Activated naive CD8-positive, alpha-beta T cell treated with anti-CD3 and anti-CD28 coated beads for 36 hours (primary cell): ENCODE data around the gene CTIF. TPM values are rescaled to one million over a fixed set of nuclear protein-coding genes. Genes with fewer than 3 reads are reported as not detected.

Source experiments
- DNase-seq: peaks from one replicate; pipeline ENCODE4 v3.0.0; 2021
- H3K27ac Mint-ChIP-seq: one replicate; pipeline ENCODE4 v1.8.0; 2022; ENCODE audit warnings: mild to moderate bottlenecking, moderate library complexity, mixed read lengths
- H3K27me3 Mint-ChIP-seq: one replicate; pipeline ENCODE4 v1.8.0; 2022; ENCODE audit warnings: mild to moderate bottlenecking, mixed read lengths
- H3K36me3 Mint-ChIP-seq: one replicate; pipeline ENCODE4 v1.8.0; 2021; ENCODE audit warnings: mild to moderate bottlenecking, mixed read lengths
- H3K4me1 Mint-ChIP-seq: one replicate; pipeline ENCODE4 v1.8.0; 2021; ENCODE audit warnings: mixed read lengths
- H3K4me3 Mint-ChIP-seq: one replicate; pipeline ENCODE4 v1.8.0; 2022; ENCODE audit warnings: mild to moderate bottlenecking, moderate library complexity, mixed read lengths
- H3K9me3 Mint-ChIP-seq: one replicate; pipeline ENCODE4 v1.8.0; 2022; ENCODE audit warnings: mixed read lengths
- total RNA-seq, 2 experiments: library from RNA; stranded (reverse); gene quantifications; one replicate each; pipeline ENCODE4 v1.2.3, GENCODE V29; 2021

CTIF gene
- total RNA-seq, 2 experiments from 2014 or later: 2.3 to 3.5 TPM

DNA sequence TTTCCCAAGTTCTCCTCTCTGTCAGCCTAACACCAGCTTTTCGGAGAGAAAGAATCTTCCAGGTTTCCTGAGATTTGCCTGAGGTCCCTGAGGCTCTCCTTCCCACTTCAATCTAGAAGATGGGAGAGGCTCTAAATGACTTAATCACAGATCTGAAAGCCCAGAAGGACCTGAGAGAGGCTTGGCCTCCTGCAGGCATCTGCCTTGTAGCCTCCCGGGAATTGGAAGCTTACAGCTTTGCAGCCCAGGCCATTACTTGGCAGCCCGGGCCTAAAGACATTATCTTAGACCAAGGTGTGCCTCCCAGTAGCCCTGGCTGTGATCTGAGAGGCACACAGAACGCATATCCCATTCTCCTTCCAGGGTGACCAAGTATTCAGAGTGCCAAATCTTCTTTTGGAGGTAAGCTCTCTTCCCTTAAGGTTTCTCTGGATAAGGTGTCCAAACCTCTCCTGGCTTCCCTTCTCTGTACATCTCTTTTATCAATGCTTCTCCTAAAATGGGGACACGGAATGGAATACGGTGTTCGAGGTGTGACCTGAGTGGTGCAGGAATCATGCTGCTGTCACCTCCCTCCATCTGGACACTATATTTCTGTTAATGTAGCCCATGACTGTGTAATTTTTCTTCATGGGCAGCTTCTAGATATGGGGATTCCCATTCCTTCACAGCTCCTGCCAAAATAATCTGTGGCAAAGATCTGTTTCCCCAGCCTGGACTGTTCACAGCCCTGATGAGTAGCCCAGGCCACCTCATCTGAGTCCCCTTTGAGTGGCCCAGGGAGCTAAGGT is 16.0 kb downstream of the CTIF start:
- no peaks in the 10 kb centered on the region for H3K4me1 Mint-ChIP-seq
- H3K36me3 Mint-ChIP-seq: no peaks in the 10 kb centered on the region
- no peak overlapping the region for H3K27ac Mint-ChIP-seq
- DNase-seq: no peak
- peaks cover 2% of the 10 kb centered on the region for H3K9me3 Mint-ChIP-seq
- no peak overlapping the region for H3K4me3 Mint-ChIP-seq
- peaks cover 5% of the 10 kb centered on the region for H3K27me3 Mint-ChIP-seq

DNA sequence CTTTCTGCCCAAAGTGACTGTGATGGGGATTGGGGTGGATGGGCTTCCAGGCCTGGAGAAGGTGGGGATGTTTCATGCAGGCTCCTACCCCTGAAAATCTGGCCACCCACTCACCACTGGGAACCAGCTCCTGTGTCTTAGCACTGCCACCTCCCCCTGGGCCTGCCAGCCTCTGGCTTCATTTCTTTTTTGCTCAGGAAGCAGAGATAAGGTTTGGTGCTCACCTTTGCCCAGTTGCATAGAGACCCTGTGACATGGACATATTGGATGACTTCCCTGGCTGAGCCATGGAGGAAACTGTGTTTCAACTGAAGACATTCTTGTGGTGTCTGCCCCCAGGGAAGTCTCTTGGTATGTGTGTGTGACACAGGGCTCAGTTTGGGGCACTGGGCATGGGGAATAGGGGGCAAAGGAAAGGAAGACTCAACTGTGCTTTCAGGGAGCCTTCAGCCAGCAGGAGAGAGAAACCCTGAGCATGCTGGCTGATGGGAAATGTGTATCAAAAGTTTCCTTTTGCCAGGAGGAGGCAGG is 16.7 kb downstream of the CTIF start:
- DNase-seq: no peak
- H3K4me1 Mint-ChIP-seq: no peaks in the 10 kb centered on the region
- peaks cover 2% of the 10 kb centered on the region for H3K9me3 Mint-ChIP-seq
- H3K36me3 Mint-ChIP-seq: no peaks in the 10 kb centered on the region
- H3K27ac Mint-ChIP-seq: no peak overlapping the region
- peaks cover 5% of the 10 kb centered on the region for H3K27me3 Mint-ChIP-seq
- no peak overlapping the region for H3K4me3 Mint-ChIP-seq

DNA sequence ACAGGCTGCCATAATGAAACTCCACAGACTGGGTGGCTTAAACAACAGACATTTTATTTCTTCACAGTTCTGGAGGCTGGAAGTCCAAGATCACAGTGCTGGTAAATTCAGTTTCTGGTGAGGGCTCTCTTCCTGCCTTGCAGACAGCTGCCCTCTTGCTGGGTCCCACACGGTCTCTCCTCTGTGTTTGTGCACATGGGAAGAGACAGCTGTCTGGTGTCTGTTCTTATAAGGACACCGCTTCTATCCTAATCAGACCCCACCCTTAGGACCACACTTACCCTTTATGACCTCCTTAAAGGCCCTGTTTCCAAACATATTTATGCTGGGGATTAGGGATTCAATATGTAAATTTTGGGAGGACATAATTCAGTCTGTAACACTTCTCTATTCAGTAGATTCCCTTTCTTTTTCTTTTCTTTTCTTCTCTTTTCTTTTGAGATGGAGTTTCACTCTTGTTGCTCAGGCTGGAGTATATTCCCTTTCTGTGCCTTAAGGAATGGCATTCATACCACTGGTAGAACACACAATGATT is 18.9 kb downstream of the CTIF start:
- Mint-ChIP-seq H3K4me1 (no peaks in the 10 kb centered on the region), H3K4me3 (no peak overlapping the region), H3K9me3 (peaks cover 2% of the 10 kb centered on the region), H3K27me3 (peaks cover 5% of the 10 kb centered on the region), H3K27ac (no peak overlapping the region), H3K36me3 (no peaks in the 10 kb centered on the region)
- DNase-seq: no peak

DNA sequence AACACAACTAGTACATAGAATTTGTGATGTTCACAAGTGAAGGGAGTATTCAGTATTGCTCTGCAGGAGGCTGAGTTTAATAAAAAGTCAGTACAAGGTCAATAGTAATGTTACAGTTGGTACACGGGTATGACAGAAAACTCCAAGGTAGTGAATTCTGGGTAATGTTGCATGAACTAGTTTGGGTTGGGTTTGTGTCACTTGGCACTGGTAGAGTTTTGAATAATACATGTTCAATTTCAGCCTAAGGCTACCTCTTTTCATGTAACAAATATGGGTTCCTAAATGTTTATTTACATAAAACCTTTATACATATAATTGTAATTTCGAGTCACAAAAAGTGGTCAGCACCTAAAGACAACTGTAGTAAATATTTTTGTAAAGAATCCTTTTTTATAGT is 19.4 kb downstream of the CTIF start:
- Mint-ChIP-seq H3K27ac (no peak overlapping the region), H3K36me3 (no peaks in the 10 kb centered on the region), H3K27me3 (peaks cover 5% of the 10 kb centered on the region), H3K4me1 (no peaks in the 10 kb centered on the region), H3K9me3 (peaks cover 2% of the 10 kb centered on the region), H3K4me3 (no peak overlapping the region)
- DNase-seq: no peak

DNA sequence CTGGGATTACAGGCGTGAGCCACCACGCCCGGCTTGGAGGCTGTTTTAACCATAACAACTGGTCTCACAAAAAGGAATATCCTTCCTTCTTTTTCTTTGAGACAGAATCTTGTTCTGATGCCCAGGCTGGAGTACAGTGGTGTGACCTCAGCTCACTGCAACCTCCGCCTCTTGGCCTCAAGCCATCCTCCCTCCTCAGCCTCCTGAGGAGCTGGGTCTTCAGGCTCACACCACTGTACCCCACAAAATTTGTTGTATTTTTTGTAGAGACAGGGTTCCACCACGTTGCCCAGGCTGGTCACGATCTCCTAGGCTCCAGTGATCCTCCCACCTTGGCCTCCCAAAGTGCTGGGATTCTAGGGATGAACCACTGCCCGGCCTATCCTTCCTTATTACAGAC is 21.7 kb downstream of the CTIF start:
- H3K9me3 Mint-ChIP-seq: peaks cover 2% of the 10 kb centered on the region

DNA sequence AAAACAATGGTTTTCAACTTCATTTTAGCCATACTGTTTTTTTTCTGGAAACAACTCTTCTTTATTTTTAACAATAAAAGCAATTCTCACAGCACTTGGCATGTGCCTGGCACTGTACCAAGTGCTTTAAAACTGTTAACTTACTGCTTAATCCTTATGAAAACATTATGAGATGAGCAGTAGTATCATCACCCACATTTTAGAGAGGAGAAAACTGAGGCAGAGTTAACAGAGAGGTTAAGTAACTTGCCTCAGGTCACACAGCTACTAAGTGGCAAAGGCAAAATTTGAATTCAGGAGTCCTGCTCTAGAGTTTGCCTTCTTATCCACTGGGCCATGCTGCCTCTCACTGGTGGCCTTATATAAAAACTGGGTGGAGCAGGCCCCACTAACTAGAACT is 23.2 kb downstream of the CTIF start:
- peaks cover 2% of the 10 kb centered on the region for H3K9me3 Mint-ChIP-seq
- H3K36me3 Mint-ChIP-seq: no peaks in the 10 kb centered on the region
- H3K4me3 Mint-ChIP-seq: no peak overlapping the region
- H3K4me1 Mint-ChIP-seq: no peaks in the 10 kb centered on the region
- peaks cover 5% of the 10 kb centered on the region for H3K27me3 Mint-ChIP-seq
- no peak for DNase-seq
- H3K27ac Mint-ChIP-seq: no peak overlapping the region

More for the DNA sequence above, 21.7 kb downstream of the CTIF start:
- Mint-ChIP-seq H3K27me3 (peaks cover 5% of the 10 kb centered on the region), H3K4me1 (no peaks in the 10 kb centered on the region), H3K36me3 (no peaks in the 10 kb centered on the region), H3K4me3 (no peak overlapping the region), H3K27ac (no peak overlapping the region)
- no peak for DNase-seq

DNA sequence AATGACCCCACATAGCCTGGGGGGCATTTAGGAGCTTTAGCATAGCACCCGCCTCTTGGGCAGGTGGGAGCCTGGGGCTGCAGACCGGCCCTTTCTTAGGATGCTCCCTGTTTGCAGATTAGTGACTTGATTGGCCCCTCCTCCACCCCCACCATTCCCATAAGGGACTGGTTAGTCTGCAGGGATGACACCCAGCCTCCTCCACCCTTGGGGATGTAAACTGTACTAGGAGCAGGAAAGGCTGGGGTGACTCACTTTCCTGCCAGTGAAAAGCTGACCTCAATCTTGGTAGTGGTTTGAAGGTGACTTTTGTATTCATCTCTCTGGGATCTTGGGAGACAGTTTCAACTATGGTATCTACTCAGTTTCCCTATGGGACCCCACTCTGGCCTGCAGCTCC is 24.2 kb downstream of the CTIF start:
- no peak overlapping the region for H3K27ac Mint-ChIP-seq
- peaks cover 5% of the 10 kb centered on the region for H3K27me3 Mint-ChIP-seq
- no peaks in the 10 kb centered on the region for H3K4me1 Mint-ChIP-seq
- H3K4me3 Mint-ChIP-seq: no peak overlapping the region
- no peak for DNase-seq
- H3K9me3 Mint-ChIP-seq: peaks cover 3% of the 10 kb centered on the region
- H3K36me3 Mint-ChIP-seq: peaks cover 1% of the 10 kb centered on the region

DNA sequence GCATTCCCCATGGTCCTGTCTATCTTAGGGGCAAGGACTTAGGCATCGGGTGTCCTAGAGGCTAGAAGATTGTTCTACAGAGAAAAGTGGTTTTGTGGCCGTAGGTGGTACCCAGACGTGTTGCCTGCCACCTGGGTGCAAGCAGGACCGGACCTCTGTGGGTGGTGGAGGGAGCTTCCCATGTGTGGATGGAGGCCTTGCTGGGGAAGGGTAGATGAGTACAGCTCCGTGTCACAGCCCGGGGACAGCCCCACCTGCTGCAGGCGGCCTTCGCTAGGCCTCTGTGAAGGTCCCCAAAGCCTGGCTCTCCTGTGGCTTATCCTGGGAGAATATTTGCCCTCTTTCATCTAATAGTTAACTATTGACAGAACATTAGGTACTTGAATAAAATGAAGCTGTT is 25.3 kb downstream of the CTIF start:
- H3K27me3 Mint-ChIP-seq: peaks cover 5% of the 10 kb centered on the region
- no peak overlapping the region for H3K27ac Mint-ChIP-seq
- H3K4me3 Mint-ChIP-seq: no peak overlapping the region
- peaks cover 5% of the 10 kb centered on the region for H3K9me3 Mint-ChIP-seq
- no peaks in the 10 kb centered on the region for H3K4me1 Mint-ChIP-seq
- H3K36me3 Mint-ChIP-seq: peaks cover 2% of the 10 kb centered on the region
- DNase-seq: no peak

DNA sequence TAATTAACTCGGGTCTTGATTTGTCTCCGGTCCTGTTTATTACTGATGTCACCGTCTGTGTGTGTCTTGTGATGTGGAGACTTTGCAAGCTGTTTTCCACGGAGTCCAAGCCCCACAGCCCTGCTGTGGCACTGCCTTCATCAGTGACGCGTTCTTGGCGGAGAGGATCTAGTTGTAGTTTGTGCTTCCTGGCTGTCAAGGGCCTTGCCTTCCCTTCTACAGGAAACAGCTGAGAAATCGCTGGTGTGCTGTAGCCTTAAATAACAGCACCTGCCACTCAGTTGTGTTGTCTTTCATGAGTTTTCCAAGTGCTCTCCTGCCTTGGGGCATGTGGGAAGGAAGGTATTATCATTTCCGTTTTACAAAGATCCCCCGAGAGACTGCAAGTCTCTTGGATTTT is 26.3 kb downstream of the CTIF start:
- Mint-ChIP-seq H3K9me3 (peaks cover 3% of the 10 kb centered on the region), H3K36me3 (peaks cover 2% of the 10 kb centered on the region), H3K4me3 (no peak overlapping the region), H3K4me1 (no peaks in the 10 kb centered on the region), H3K27ac (no peak overlapping the region), H3K27me3 (no peaks in the 10 kb centered on the region)
- no peak for DNase-seq

DNA sequence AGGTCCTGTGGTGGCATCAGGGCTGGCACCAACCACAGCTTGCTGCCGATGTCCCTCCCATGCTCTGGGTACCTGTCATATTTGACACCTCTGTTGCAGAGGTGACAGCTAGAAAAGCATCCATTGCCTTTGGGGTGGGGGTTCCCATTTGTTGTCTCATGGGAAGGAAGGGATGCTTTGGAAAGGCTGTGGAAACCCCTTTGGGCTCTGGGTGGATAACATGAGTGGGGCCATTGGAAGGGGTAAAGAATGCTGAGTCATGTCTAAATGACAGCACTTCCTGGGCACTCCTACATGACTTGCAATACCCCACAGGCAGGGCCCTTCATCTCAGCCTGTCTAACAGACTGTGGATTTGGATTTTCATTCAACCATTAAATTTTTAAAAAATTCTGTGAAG is 27.8 kb downstream of the CTIF start:
- Mint-ChIP-seq H3K9me3 (peaks cover 3% of the 10 kb centered on the region), H3K4me1 (no peaks in the 10 kb centered on the region), H3K27me3 (peaks cover 3% of the 10 kb centered on the region), H3K36me3 (peaks cover 2% of the 10 kb centered on the region), H3K4me3 (no peak overlapping the region), H3K27ac (no peak overlapping the region)
- DNase-seq: no peak

DNA sequence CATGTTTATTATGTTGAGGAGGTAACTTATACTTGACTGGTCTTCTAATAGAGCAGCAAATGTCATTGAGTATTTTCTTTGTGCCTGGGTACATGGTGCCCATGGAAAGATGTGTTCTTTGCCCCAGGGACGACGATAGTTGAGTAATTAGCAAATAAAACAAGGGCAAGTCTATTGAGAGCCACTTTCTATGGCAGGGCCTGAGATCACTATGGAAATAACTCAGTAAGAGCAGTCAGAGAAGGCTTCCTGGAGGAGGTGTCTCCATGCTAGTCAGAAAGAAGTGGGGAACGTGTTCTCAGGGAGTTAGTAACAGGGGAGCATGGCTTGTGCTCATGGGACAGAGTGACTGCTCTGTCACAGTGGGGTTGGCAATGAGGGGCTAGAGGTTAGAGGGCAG is 28.6 kb downstream of the CTIF start:
- peaks cover 3% of the 10 kb centered on the region for H3K27me3 Mint-ChIP-seq

DNA sequence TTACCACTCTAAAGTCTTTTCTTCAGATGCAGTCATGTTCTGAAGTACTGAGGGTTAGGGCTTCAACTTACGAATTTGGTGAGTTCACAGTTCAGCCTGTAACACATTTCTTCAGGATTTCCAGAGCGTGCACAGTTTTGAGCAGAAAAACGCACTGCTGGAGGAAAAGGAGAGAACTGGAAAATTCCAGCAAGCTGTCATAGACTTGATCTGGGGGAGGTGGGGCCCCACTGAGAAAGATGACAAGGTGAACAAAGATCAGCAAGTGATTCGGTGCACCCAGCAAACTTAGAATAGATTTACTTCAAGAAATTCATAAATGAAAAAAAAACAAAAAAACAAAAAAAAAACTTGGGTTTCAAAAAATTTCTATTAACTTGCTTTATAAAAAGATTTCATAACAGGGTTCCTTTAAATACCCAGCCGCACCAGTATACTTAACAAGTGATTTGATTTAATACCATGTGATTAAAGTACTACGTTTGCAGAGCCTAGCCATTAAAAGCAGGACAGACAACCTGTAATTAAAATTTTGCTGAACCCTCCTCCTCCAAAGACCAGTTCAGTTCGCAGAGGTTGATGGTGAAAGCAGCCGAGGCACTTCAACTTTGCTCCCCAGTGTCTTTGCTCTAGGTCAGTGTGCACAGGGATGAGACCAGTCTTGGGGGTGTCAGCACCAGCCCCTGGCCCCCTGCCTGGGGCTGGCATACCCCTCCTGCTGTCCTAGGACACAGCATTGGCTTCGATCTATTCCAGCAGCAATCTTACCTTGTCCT is 30.5 kb downstream of the CTIF start:
- H3K36me3 Mint-ChIP-seq: peaks cover 2% of the 10 kb centered on the region
- peaks cover 3% of the 10 kb centered on the region for H3K27me3 Mint-ChIP-seq
- peaks cover 3% of the 10 kb centered on the region for H3K9me3 Mint-ChIP-seq
- no peaks in the 10 kb centered on the region for H3K4me1 Mint-ChIP-seq
- no peak overlapping the region for H3K4me3 Mint-ChIP-seq
- no peak overlapping the region for H3K27ac Mint-ChIP-seq
- DNase-seq: no peak

More for the DNA sequence above, 28.6 kb downstream of the CTIF start:
- Mint-ChIP-seq H3K27ac (peak overlapping the region; percentile 26), H3K4me3 (no peak overlapping the region), H3K9me3 (peaks cover 3% of the 10 kb centered on the region), H3K36me3 (peaks cover 2% of the 10 kb centered on the region), H3K4me1 (no peaks in the 10 kb centered on the region)
- no peak for DNase-seq

DNA sequence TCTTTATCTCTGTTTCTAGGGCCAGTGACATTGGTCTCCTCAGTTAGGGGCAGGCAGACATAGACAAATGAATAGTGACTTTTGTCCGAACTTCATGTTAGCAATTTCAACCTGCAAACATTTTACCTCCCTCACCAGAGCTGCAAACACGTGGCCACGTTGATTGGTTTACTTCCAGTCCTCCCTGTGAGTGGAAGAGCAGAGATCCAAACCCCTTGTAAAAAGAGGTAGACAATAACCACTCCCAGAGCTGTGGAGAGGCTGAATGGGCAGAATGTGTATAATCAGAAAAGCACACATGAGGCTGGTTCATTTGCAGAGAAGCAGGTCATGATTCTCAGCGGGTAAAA is 31.1 kb downstream of the CTIF start:
- Mint-ChIP-seq H3K27me3 (peaks cover 3% of the 10 kb centered on the region), H3K36me3 (peaks cover 2% of the 10 kb centered on the region), H3K4me1 (no peaks in the 10 kb centered on the region), H3K27ac (no peak overlapping the region), H3K4me3 (no peak overlapping the region), H3K9me3 (peaks cover 3% of the 10 kb centered on the region)
- DNase-seq: no peak

DNA sequence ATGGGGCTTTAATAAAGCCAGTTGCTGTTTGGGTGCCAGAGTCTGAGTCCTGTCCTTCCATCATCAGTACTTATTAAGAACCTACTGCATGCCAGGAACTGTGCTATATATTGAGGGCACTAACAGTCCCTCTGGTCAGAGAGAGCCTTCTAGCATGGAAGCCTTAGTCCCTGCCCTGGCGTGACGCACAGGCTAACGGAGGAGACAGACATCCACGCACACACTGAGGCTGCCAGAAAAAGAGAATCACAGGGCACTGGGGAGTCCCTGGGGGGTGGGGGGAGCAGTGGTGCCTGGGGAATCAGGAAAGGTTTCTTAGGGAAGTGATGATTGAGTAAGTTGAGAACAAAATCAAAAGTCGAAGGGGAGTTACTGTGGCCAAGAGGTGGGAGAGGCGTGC is 31.5 kb downstream of the CTIF start:
- Mint-ChIP-seq H3K27ac (no peak overlapping the region), H3K27me3 (peaks cover 3% of the 10 kb centered on the region), H3K4me1 (no peaks in the 10 kb centered on the region), H3K36me3 (peaks cover 2% of the 10 kb centered on the region), H3K4me3 (no peak overlapping the region), H3K9me3 (peaks cover 3% of the 10 kb centered on the region)
- DNase-seq: no peak

DNA sequence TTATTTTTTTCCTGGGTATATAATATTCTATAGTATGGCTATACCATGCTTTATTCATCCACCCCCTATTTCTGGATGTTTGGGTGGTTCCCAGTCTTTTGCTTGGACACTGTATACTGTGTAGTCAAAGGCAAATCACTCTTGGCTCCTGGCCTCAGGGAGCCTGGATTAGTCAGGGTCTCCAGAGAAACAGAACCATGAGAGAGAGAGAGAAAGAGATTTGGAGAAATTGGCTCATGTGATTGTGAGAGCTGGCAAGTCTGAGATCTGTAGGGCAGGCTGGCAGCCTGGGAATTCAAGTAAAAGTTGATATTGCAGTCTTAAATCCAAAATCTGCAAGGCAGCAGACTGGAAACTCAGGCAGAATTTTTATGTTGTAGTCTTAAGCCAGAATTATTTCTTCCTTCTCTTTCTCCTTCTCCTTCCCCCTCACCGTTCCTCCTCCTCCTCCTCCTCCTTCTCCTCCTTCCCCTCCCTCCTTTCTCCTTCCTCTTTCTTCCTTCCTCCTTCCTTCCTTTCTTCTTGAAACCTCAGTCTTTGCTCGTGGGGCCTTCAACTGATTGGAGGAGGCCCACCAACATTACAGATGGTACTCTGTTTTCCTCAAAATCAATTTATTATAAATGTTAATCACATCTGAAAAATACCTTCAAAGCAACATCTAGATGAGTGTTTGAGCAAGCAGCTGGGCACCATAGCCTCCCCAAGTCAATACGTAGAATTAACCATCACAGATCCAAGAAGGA is 33.0 kb downstream of the CTIF start:
- H3K27me3 Mint-ChIP-seq: peaks cover 3% of the 10 kb centered on the region
- no peaks in the 10 kb centered on the region for H3K4me1 Mint-ChIP-seq
- H3K9me3 Mint-ChIP-seq: peaks cover 3% of the 10 kb centered on the region
- H3K27ac Mint-ChIP-seq: no peak overlapping the region
- DNase-seq: no peak
- peaks cover 2% of the 10 kb centered on the region for H3K36me3 Mint-ChIP-seq
- H3K4me3 Mint-ChIP-seq: no peak overlapping the region
